Upper lobe of left lung (tissue), 6 donors: Measurements from ENCODE around the gene ASPDH. TPM values are rescaled to one million over a fixed set of nuclear protein-coding genes. Genes with fewer than 3 reads are reported as not detected.

Experiments
- ATAC-seq, 2 donors: fragments of 200-7000 bp; cut with Tn5 transposase; one replicate each; pipeline ENCODE4 v1.9.1; 2022; ENCODE audit warnings: mild to moderate bottlenecking in 2 of 2, moderate library complexity in 2 of 2; ENCODE audit not compliant: low FRiP score in 2 of 2
- DNase-seq, 2 donors: peaks; one replicate each; pipeline ENCODE4 v3.0.0-alpha.2; 2019 to 2020
- H3K27ac ChIP-seq, 4 donors: fragments of 200-600 bp; sonication (generic); one replicate each; pipeline ENCODE4 v1.5.1; 2016 to 2019
- H3K27me3 ChIP-seq, 4 donors: fragments of 200-600 bp; sonication (generic); one replicate each; pipeline ENCODE4 v1.5.1; 2017 to 2019
- H3K36me3 ChIP-seq, 4 donors: fragments of 200-600 bp; sonication (generic); one replicate each; pipeline ENCODE4 v1.5.1; 2016 to 2019
- H3K4me1 ChIP-seq, 4 donors: fragments of 200-600 bp; sonication (generic); one replicate each; pipeline ENCODE4 v1.5.1; 2018 to 2019
- H3K4me3 ChIP-seq, 4 donors: fragments of 200-600 bp; sonication (generic); one replicate each; pipeline ENCODE4 v1.5.1; 2017 to 2019; ENCODE audit warnings: mild to moderate bottlenecking in 2 of 4, moderate library complexity in 1 of 4
- H3K9me3 ChIP-seq, 4 donors: fragments of 200-600 bp; sonication (generic); one replicate each; pipeline ENCODE4 v1.5.1; 2018 to 2019
- EP300 ChIP-seq, 4 donors: sonication (generic); formaldehyde crosslinking; IDR thresholded peaks; one replicate each; pipeline ENCODE4 v1.5.1; 2017; ENCODE audit warnings: antibody characterized with exemption in 4 of 4, control low read depth in 2 of 4
- POLR2A ChIP-seq, 4 donors: fragments of 450-650 bp; IDR thresholded peaks; one replicate each; pipeline ENCODE4 v1.5.1; 2016 to 2017; ENCODE audit warnings: antibody characterized with exemption in 4 of 4, mild to moderate bottlenecking in 2 of 4
- POLR2AphosphoS5 ChIP-seq, 2 donors: sonication (generic); formaldehyde crosslinking; IDR thresholded peaks; one replicate each; pipeline ENCODE4 v1.5.1; 2017; ENCODE audit warnings: antibody characterized with exemption in 2 of 2
- WGBS, 2 donors: methylation state at CpG; one replicate each; pipeline ENCODE4 v1.1.5; 2017 to 2018; 5-methylcytosine and 5-hydroxymethylcytosine counted together
- total RNA-seq, 6 donors: library from RNA; depleted of rRNA in 4 of 6; stranded (reverse); fragments of >200 nt in 4 of 6; gene quantifications; one replicate each; pipeline versions ENCODE4 v1.1.0 to v1.2.1, GENCODE V29; 2016 to 2021
- TF ChIP-seq, protein P1 (sequence below), 6 experiments: fragments of 450-650 bp in 4 of 6; fragments of 200-600 bp in 2 of 6; sonication (generic) in 2 of 6; IDR thresholded peaks; one replicate each; pipeline ENCODE4 v1.5.1; 2016 to 2019; ENCODE audit warnings: antibody characterized with exemption in 6 of 6
- donor health status: DM: no; HTN: no; CAD: no; lungs with moderate emphysema.
- donor health status: DM: no; HTN: yes; CAD: no; lungs with severe emphysema.

Gene ASPDH
- total RNA-seq, 6 donors from 2014 or later = not detected

DNA sequence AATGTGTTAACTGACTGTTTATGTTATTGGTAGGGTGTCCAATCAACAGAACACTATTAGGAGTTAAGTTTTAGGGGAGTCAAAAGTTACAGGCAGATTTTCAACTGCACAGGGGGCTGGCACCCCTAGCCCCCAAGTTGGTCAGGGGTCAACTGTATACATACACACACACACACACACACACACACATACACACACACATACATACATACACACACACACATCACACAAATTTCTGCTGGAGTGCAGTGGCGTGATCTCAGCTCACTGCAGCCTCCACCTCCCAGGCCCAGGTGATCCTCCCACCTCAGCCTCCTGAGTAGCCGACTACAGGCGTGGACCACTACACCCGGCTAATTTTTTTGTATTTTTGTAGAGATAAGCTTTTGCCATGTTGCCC, 44.3 kb upstream of the ASPDH start:
- peaks cover 0 to 20% (median 7%) of the 10 kb centered on the region in 4 donors for H3K27me3 ChIP-seq
- no peak for DNase-seq
- TF ChIP-seq POLR2AphosphoS5 (IDR thresholded peaks at IDR 0.05) = no peak
- TF ChIP-seq, protein P1, sequence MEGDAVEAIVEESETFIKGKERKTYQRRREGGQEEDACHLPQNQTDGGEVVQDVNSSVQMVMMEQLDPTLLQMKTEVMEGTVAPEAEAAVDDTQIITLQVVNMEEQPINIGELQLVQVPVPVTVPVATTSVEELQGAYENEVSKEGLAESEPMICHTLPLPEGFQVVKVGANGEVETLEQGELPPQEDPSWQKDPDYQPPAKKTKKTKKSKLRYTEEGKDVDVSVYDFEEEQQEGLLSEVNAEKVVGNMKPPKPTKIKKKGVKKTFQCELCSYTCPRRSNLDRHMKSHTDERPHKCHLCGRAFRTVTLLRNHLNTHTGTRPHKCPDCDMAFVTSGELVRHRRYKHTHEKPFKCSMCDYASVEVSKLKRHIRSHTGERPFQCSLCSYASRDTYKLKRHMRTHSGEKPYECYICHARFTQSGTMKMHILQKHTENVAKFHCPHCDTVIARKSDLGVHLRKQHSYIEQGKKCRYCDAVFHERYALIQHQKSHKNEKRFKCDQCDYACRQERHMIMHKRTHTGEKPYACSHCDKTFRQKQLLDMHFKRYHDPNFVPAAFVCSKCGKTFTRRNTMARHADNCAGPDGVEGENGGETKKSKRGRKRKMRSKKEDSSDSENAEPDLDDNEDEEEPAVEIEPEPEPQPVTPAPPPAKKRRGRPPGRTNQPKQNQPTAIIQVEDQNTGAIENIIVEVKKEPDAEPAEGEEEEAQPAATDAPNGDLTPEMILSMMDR (IDR thresholded peaks at IDR 0.05) = no peak
- no peak for TF ChIP-seq EP300 (IDR thresholded peaks at IDR 0.05)
- no peak for TF ChIP-seq POLR2A (IDR thresholded peaks at IDR 0.05)

DNA sequence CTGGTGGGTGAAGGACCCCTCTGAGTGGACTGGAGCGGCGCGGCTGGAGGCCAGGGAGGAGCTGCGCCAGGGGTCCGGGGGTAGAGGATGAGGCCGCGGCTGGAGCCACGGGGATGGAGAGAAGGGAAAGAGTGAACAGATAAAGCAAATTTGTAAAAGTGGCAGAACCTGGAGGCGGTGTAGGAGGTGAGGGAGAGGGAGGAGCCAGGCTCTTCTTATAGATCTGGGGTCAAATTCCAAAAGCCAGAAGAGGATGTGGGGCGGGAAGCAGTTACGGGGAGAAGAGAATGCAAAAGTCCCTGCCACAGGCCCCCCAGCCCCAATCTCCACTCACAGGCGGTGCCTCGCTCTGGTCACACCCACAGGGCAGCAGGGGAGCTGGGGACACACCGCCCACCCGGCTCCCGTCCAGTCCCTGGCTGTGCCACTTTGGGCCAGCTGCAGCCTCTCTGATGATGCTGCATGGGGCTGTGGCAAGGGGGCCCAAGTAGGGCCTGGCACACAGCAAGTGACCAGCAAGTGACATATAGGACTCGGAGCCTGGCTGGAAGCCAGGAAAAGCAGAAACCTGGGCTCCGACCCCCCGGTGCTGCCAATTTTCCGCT, 43.4 kb upstream of the ASPDH start:
- Histone ChIP-seq H3K4me3 (peak overlapping the region in 1 of 4 donors; percentile 47), H3K4me1 (peaks cover 9 to 14% (median 13%) of the 10 kb centered on the region in 4 donors), H3K27me3 (peaks cover 0 to 22% (median 7%) of the 10 kb centered on the region in 4 donors), H3K36me3 (no peaks in the 10 kb centered on the region), H3K9me3 (no peaks in the 10 kb centered on the region), H3K27ac (peak overlapping the region in 1 of 4 donors; percentile 0)
- no peak for ATAC-seq
- WGBS, 2 donors = 20 to 23% methylated on average over 18 to 20 of the region's 20 CpGs
- DNase-seq = no peak
- TF ChIP-seq POLR2AphosphoS5 (IDR thresholded peaks at IDR 0.05) (no peak), POLR2A (IDR thresholded peaks at IDR 0.05) (no peak), EP300 (IDR thresholded peaks at IDR 0.05) (no peak)
- TF ChIP-seq, protein P1 (IDR thresholded peaks at IDR 0.05) = no peak

More for the DNA sequence above, 44.3 kb upstream of the ASPDH start:
- peaks cover 9 to 14% (median 13%) of the 10 kb centered on the region in 4 donors for H3K4me1 ChIP-seq
- H3K36me3 ChIP-seq = no peaks in the 10 kb centered on the region
- H3K9me3 ChIP-seq = no peaks in the 10 kb centered on the region
- ATAC-seq = no peak
- no peak overlapping the region for H3K4me3 ChIP-seq
- H3K27ac ChIP-seq = no peak overlapping the region
- 93 to 97% methylated on average over 4 of the region's 4 CpGs for WGBS, 2 donors

DNA sequence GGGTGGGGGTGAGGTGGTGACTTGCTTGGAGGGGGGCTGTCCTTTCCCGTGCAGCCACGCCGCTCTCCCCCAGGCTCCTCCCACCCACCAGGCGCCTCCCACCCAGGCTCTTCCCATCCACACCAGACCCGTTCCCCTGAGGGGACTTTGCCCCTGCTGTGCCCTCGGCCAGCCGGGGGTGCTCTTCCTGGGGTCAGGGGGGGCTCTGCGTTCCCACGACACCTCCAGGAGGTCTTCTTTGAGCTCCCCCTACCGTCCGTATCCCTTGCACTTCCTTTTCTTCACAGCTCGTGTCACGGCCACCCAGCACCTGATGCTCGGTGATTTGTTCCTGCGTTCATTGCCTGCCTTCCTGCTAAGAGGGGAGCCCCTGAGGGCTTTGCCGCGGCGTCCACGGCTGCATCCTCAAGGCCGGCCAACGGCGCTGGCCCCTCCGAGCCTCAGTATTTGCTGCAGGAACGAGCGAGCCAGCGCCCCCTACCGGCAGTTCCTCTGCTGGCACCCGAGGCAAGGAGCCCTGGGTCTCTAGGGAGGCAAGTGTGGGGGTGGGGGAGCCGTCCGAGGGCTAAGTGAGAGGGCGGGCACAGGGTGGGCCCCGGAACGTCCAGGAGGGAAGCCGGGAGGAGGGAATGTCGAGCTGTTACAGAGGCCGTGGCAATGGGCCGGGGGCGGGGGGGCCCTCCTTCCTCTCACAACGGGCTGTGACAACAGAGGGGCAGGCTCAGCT, 42.7 kb upstream of the ASPDH start:
- Histone ChIP-seq H3K36me3 (no peaks in the 10 kb centered on the region), H3K4me3 (peak overlapping the region in 3 of 4 donors; percentile 33 to 47 (median 42)), H3K9me3 (no peaks in the 10 kb centered on the region), H3K27ac (peak overlapping the region in 1 of 4 donors; percentile 0), H3K4me1 (peaks cover 9 to 14% (median 13%) of the 10 kb centered on the region in 4 donors), H3K27me3 (peaks cover 0 to 28% (median 9%) of the 10 kb centered on the region in 4 donors)
- ATAC-seq (peak in 1 of 2 donors; percentile 67), DNase-seq (peak; percentile 65 to 91)
- TF ChIP-seq POLR2AphosphoS5 (IDR thresholded peaks at IDR 0.05) = no peak
- TF ChIP-seq, protein P1 (IDR thresholded peaks at IDR 0.05) = peak; percentile 63 to 87 (median 78)
- TF ChIP-seq POLR2A (IDR thresholded peaks at IDR 0.05) = no peak
- no peak for TF ChIP-seq EP300 (IDR thresholded peaks at IDR 0.05)
- 1 to 2% methylated on average over 21 to 36 of the region's 39 CpGs for WGBS, 2 donors

DNA sequence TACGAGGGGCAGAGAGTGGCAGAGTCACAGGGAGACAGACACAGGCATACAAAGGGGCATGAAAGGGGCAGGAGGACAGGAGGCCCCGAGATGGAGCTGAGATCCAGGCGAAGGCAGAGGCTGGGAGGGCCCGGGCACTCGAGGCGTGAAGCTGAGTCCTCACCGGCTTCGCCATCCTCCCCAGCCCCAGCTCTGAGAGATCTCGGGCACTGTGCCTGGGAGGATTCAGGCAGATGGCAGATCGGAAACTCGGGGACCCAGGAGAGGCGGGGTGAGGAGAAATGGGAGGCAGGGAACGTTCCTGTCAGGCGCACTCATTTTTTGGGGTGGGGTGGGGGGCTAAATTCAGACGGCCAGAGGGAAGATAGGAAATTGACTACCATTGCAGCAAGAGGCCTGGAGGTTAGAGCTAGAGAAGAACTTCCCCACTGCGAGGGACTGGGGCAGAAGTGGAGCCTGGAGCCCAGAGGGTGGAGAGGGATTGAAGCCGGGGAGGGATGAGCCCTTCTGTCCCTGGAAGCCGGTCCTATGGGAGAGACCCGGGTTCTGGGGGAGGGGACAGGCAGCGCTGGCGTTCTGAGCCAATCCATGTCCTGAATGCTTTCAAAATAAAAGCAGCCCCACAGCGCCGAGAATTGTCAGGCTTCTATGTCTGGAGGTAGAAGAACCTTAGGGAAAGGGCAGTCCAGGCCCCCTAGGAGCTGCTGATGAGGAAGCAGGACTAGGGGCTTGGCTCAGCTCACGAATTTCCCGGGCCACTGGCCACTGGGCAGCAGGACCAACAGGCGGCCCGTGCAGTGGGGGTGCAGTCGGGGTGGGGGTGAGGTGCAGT, 42.0 kb upstream of the ASPDH start:
- Histone ChIP-seq H3K4me3 (peak overlapping the region in 3 of 4 donors; percentile 33 to 47 (median 42)), H3K36me3 (no peaks in the 10 kb centered on the region), H3K9me3 (no peaks in the 10 kb centered on the region), H3K27me3 (peaks cover 0 to 28% (median 9%) of the 10 kb centered on the region in 4 donors), H3K27ac (peak overlapping the region in 1 of 4 donors; percentile 0), H3K4me1 (peaks cover 9 to 14% (median 13%) of the 10 kb centered on the region in 4 donors)
- no peak for TF ChIP-seq POLR2A (IDR thresholded peaks at IDR 0.05)
- TF ChIP-seq, protein P1 (IDR thresholded peaks at IDR 0.05) = no peak
- TF ChIP-seq EP300 (IDR thresholded peaks at IDR 0.05) = no peak
- TF ChIP-seq POLR2AphosphoS5 (IDR thresholded peaks at IDR 0.05) = no peak
- 40 to 43% methylated on average over 20 to 25 of the region's 28 CpGs for WGBS, 2 donors
- DNase-seq = no peak
- ATAC-seq = no peak
